ENCODE data around the gene PLEKHA7.

PLEKHA7 gene

DNA sequence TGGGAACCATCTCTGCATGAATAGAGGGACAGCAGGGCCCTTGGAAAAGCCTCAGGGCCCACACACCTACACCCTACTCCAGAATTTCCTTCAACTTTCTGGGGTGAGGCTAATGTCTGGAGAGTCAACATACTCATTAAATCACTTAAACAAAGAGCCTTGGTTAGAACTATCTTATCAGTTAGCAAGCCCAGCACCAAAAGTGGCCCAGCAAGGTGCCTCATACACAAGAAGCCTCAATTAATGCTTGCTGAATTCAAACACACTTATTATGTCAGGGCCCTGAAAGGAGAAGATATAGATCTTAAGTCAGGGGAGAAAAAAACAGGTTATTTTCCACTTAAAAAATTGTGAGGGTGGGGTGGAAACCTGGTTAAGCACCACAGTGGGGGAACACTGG, 214.3 kb downstream of the PLEKHA7 start:
- TF ChIP-seq, protein P1, sequence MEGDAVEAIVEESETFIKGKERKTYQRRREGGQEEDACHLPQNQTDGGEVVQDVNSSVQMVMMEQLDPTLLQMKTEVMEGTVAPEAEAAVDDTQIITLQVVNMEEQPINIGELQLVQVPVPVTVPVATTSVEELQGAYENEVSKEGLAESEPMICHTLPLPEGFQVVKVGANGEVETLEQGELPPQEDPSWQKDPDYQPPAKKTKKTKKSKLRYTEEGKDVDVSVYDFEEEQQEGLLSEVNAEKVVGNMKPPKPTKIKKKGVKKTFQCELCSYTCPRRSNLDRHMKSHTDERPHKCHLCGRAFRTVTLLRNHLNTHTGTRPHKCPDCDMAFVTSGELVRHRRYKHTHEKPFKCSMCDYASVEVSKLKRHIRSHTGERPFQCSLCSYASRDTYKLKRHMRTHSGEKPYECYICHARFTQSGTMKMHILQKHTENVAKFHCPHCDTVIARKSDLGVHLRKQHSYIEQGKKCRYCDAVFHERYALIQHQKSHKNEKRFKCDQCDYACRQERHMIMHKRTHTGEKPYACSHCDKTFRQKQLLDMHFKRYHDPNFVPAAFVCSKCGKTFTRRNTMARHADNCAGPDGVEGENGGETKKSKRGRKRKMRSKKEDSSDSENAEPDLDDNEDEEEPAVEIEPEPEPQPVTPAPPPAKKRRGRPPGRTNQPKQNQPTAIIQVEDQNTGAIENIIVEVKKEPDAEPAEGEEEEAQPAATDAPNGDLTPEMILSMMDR (IDR thresholded peaks at IDR 0.05; ENCODE audit: low read length, missing control alignments) = no peak
- DNase-seq (ENCODE audit: low read depth) = no peak
- no peak overlapping the region for H3K4me3 ChIP-seq (replicated peaks; ENCODE audit: low read depth, low read length)

GRCh38 chr11:16799221-16799620, 215.0 kb downstream of the PLEKHA7 start:
- TF ChIP-seq, protein P1 (IDR thresholded peaks at IDR 0.05; ENCODE audit: low read length, missing control alignments) = no peak
- no peak for DNase-seq (ENCODE audit: low read depth)

GRCh38 chr11:16797776-16798175, 216.4 kb downstream of the PLEKHA7 start:
- TF ChIP-seq, protein P1 (IDR thresholded peaks at IDR 0.05; ENCODE audit: low read length, missing control alignments) = no peak
- no peak overlapping the region for H3K4me3 ChIP-seq (replicated peaks; ENCODE audit: low read depth, low read length)
- DNase-seq (ENCODE audit: low read depth) = no peak

More at GRCh38 chr11:16799221-16799620, 215.0 kb downstream of the PLEKHA7 start:
- no peak overlapping the region for H3K4me3 ChIP-seq (replicated peaks; ENCODE audit: low read depth, low read length)

- no peak for DNase-seq (ENCODE audit: low read depth)
- H3K4me3 ChIP-seq (replicated peaks; ENCODE audit: low read depth, low read length) = no peak overlapping the region
- TF ChIP-seq, protein P1 (IDR thresholded peaks at IDR 0.05; ENCODE audit: low read length, missing control alignments) = no peak
These were observed 217.9 kb downstream of the PLEKHA7 start for GRCh38 chr11:16796311-16796710.

GRCh38 chr11:16795146-16795545, 219.1 kb downstream of the PLEKHA7 start:
- TF ChIP-seq, protein P1 (IDR thresholded peaks at IDR 0.05; ENCODE audit: low read length, missing control alignments) = no peak
- no peak for DNase-seq (ENCODE audit: low read depth)
- H3K4me3 ChIP-seq (replicated peaks; ENCODE audit: low read depth, low read length) = no peak overlapping the region

GRCh38 chr11:16794047-16794818, 220.0 kb downstream of the PLEKHA7 start:
- H3K4me3 ChIP-seq (replicated peaks; ENCODE audit: low read depth, low read length) = no peak overlapping the region
- DNase-seq (ENCODE audit: low read depth) = no peak
- TF ChIP-seq, protein P1 (IDR thresholded peaks at IDR 0.05; ENCODE audit: low read length, missing control alignments) = no peak

GRCh38 chr11:16793511-16793910, 220.7 kb downstream of the PLEKHA7 start:
- DNase-seq (ENCODE audit: low read depth) = no peak
- no peak overlapping the region for H3K4me3 ChIP-seq (replicated peaks; ENCODE audit: low read depth, low read length)
- TF ChIP-seq, protein P1 (IDR thresholded peaks at IDR 0.05; ENCODE audit: low read length, missing control alignments) = no peak
